A673 (cell line): ENCODE data around the gene DOCK4.

Experiments used
- CTCF ChIP-seq: fragments of 300-800, 200-600 bp; sonication (generic); conservative IDR thresholded peaks from 2 replicates; pipeline ENCODE4 v1.5.1; 2017; ENCODE audit warnings: low read depth, mild to moderate bottlenecking, antibody characterized with exemption, low read length, moderate library complexity, mixed read lengths
- EZH2 ChIP-seq: fragments of 200-600 bp; sonication (generic); IDR thresholded peaks from 2 replicates; pipeline ENCODE4 v1.6.1; 2017; ENCODE audit warnings: borderline replicate concordance, low read depth, mild to moderate bottlenecking, mixed read lengths, antibody characterized with exemption, low read length; ENCODE audit not compliant: poor library complexity, severe bottlenecking

GRCh38 chr7:112157072-112157471 is 49.1 kb downstream of the DOCK4 start:
- TF ChIP-seq CTCF: no peak
- TF ChIP-seq EZH2: no peak
